ENCODE results near the gene PIRT.

Gene PIRT

GRCh38 chr17:10776381-10776780 lies 61.5 kb downstream of the PIRT start:
- TF ChIP-seq CTCF (IDR thresholded peaks at IDR 0.05; ENCODE audit: low read depth, low read length): no peak
- H3K27me3 ChIP-seq: no peaks in the 10 kb centered on the region
- DNase-seq: no peak
- no peaks in the 10 kb centered on the region for H3K4me1 ChIP-seq
- no peaks in the 10 kb centered on the region for H3K9me3 ChIP-seq
- no peak overlapping the region for H3K4me3 ChIP-seq (ENCODE audit: low read depth, low read length)
- H3K36me3 ChIP-seq: no peaks in the 10 kb centered on the region

GRCh38 chr17:10775740-10776356 lies 62.0 kb downstream of the PIRT start:
- Histone ChIP-seq H3K4me1 (no peaks in the 10 kb centered on the region), H3K9me3 (no peaks in the 10 kb centered on the region), H3K36me3 (no peaks in the 10 kb centered on the region), H3K27me3 (no peaks in the 10 kb centered on the region), H3K4me3 (ENCODE audit: low read depth, low read length) (no peak overlapping the region)
- no peak for TF ChIP-seq CTCF (IDR thresholded peaks at IDR 0.05; ENCODE audit: low read depth, low read length)
- no peak for DNase-seq

GRCh38 chr17:10775058-10775457 lies 62.8 kb downstream of the PIRT start:
- Histone ChIP-seq H3K36me3 (no peaks in the 10 kb centered on the region), H3K4me3 (ENCODE audit: low read depth, low read length) (no peak overlapping the region), H3K27me3 (no peaks in the 10 kb centered on the region), H3K9me3 (no peaks in the 10 kb centered on the region), H3K4me1 (no peaks in the 10 kb centered on the region)
- TF ChIP-seq CTCF (IDR thresholded peaks at IDR 0.05; ENCODE audit: low read depth, low read length): no peak
- no peak for DNase-seq

- no peaks in the 10 kb centered on the region for H3K9me3 ChIP-seq
- no peaks in the 10 kb centered on the region for H3K36me3 ChIP-seq
- no peaks in the 10 kb centered on the region for H3K4me1 ChIP-seq
- H3K4me3 ChIP-seq (ENCODE audit: low read depth, low read length): no peak overlapping the region
- no peak for DNase-seq
- no peaks in the 10 kb centered on the region for H3K27me3 ChIP-seq
- TF ChIP-seq CTCF (IDR thresholded peaks at IDR 0.05; ENCODE audit: low read depth, low read length): no peak
Observed at GRCh38 chr17:10773391-10773790, 64.5 kb downstream of the PIRT start.
